BLaER1 treated with 17β-estradiol and CSF1 and Interleukin-3, amounts not matched to agents 10 nM and 100 nM (cell line): ENCODE data around the gene LYRM2.
"Not testable (repeated sequence)": the region's sequence is repeated elsewhere in the genome, so short reads cannot be mapped to it uniquely, and the experiment has no call there.

Source experiments
- H3K27ac ChIP-seq, 11 experiments: shearing (Covaris generic); formaldehyde crosslinking; 2 replicates each; pipeline ENCODE4 v1.8.1; 2022
- H3K27me3 ChIP-seq, 11 experiments: shearing (Covaris generic); formaldehyde crosslinking; 2 replicates each; pipeline ENCODE4 v1.8.1; 2022
- H3K36me3 ChIP-seq, 11 experiments: shearing (Covaris generic); formaldehyde crosslinking; 2 replicates each; pipeline ENCODE4 v1.8.1; 2022
- H3K4me1 ChIP-seq, 10 experiments: shearing (Covaris generic); formaldehyde crosslinking; 2 replicates each; pipeline ENCODE4 v1.8.1; 2022
- H3K4me2 ChIP-seq, 11 experiments: shearing (Covaris generic); formaldehyde crosslinking; 2 replicates each; pipeline ENCODE4 v1.8.1; 2022
- H3K4me3 ChIP-seq, 10 experiments: shearing (Covaris generic); formaldehyde crosslinking; 2 replicates each; pipeline ENCODE4 v1.8.1; 2022
- H3K9ac ChIP-seq, 11 experiments: shearing (Covaris generic); formaldehyde crosslinking; 2 replicates each; pipeline ENCODE4 v1.8.1; 2022
- H3K9me3 ChIP-seq, 11 experiments: shearing (Covaris generic); formaldehyde crosslinking; replicated peaks in 1 of 11; 2 replicates each; pipeline ENCODE4 v1.8.1; 2022
- H4K20me1 ChIP-seq, 11 experiments: shearing (Covaris generic); formaldehyde crosslinking; 2 replicates each; pipeline ENCODE4 v1.8.1; 2022
- Cebpa-rat ChIP-seq, 11 experiments: shearing (Covaris generic); IDR thresholded peaks; 2 replicates each; pipeline ENCODE4 v1.8.1; 2022

The LYRM2 gene

DNA sequence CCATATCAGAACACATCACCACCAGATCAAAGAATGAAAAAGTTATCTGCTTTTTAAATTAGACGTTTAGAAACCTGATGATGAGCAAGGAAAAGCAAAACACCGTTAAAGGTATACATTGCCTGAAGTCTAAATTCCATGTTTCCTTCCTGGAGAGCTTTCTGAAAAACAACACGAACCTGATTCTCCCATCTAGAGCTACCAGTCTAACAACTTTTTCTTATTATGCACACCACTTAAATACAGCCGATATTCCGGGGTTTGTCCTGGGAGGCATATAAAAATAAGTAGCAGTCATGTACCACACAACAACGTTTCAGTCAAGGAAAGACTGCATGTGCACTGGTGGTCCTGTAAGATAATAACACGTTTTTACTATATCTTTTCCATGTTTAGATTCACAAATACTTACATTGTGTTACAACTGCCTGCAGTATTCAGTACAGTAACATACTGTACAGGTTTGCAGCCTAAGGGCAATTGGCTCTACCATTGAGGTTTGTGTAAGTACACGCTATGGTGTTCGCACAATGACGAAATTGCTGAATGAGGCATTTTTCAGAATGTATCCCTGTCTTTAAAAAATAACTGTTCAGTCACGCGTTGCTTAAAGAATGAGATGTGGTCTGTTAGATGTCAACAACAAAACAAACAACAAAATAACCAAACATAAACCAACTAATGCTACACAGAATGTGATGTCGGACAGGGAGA is 19.1 kb upstream of the LYRM2 start:
- peaks cover 35 to 96% (median 82%) of the 10 kb centered on the region in 11 experiments; a peak in 21 of 22 replicates for H3K36me3 ChIP-seq
- no peak overlapping the region for H3K27ac ChIP-seq
- no peaks in the 10 kb centered on the region for H3K27me3 ChIP-seq
- TF ChIP-seq Cebpa-rat (IDR thresholded peaks at IDR 0.05), result no peak
- H3K9me3 ChIP-seq, result no peaks in the 10 kb centered on the region
- no peak overlapping the region for H3K4me2 ChIP-seq
- no peaks in the 10 kb centered on the region for H3K4me1 ChIP-seq
- H3K9ac ChIP-seq, result no peak overlapping the region
- H4K20me1 ChIP-seq, result no peaks in the 10 kb centered on the region
- no peak overlapping the region for H3K4me3 ChIP-seq

- no peaks in the 10 kb centered on the region for H3K4me1 ChIP-seq
- no peaks in the 10 kb centered on the region for H3K9me3 ChIP-seq
- no peak overlapping the region for H3K27ac ChIP-seq
- no peak overlapping the region for H3K9ac ChIP-seq
- no peak for TF ChIP-seq Cebpa-rat (IDR thresholded peaks at IDR 0.05)
- H3K4me3 ChIP-seq, result no peak overlapping the region
- no peaks in the 10 kb centered on the region for H3K27me3 ChIP-seq
- H3K4me2 ChIP-seq, result no peak overlapping the region
- H3K36me3 ChIP-seq, result peaks cover 25 to 96% (median 84%) of the 10 kb centered on the region in 11 experiments
- H4K20me1 ChIP-seq, result no peaks in the 10 kb centered on the region
These were observed 16.6 kb upstream of the LYRM2 start for GRCh38 chr6:89655122-89655521.

DNA sequence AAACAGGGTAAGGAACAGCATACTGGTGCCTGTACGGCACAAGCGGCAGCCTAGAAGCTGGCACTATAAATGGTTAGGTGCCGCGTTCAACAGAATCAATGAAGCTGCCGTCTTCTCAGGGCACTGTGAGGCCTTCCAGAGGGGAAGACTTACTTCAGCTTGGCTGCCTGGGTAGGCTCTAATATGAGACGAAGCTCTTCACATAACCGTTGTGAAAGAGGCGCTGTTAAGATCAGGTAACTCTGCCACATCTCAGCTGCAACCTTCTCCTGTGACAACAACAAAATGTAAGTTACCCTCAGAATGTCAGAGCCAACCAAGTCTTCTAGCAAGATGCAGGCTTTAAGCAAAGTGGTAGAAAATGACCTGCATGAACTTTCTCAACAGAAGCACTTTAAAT is 12.0 kb upstream of the LYRM2 start:
- Histone ChIP-seq H3K9ac (no peak overlapping the region), H3K4me2 (no peak overlapping the region), H3K36me3 (peaks cover 33 to 100% (median 78%) of the 10 kb centered on the region in 11 experiments), H3K9me3 (no peaks in the 10 kb centered on the region), H3K4me1 (no peaks in the 10 kb centered on the region), H3K27me3 (no peaks in the 10 kb centered on the region), H3K27ac (no peak overlapping the region), H3K4me3 (no peak overlapping the region), H4K20me1 (no peaks in the 10 kb centered on the region)
- no peak for TF ChIP-seq Cebpa-rat (IDR thresholded peaks at IDR 0.05)

- Histone ChIP-seq H3K4me3 (no peak overlapping the region), H3K36me3 (peaks cover 32 to 100% (median 81%) of the 10 kb centered on the region in 11 experiments), H3K4me2 (no peak overlapping the region), H3K9me3 (no peaks in the 10 kb centered on the region), H3K4me1 (no peaks in the 10 kb centered on the region), H3K27me3 (no peaks in the 10 kb centered on the region), H3K9ac (no peak overlapping the region), H4K20me1 (no peaks in the 10 kb centered on the region), H3K27ac (no peak overlapping the region)
- TF ChIP-seq Cebpa-rat (IDR thresholded peaks at IDR 0.05), result no peak
These were observed 11.1 kb upstream of the LYRM2 start for GRCh38 chr6:89649682-89650081.

GRCh38 chr6:89644864-89645263 is 6.3 kb upstream of the LYRM2 start:
- no peak overlapping the region for H3K9ac ChIP-seq
- H3K36me3 ChIP-seq, result peaks cover 25 to 72% (median 64%) of the 10 kb centered on the region in 11 experiments
- no peak overlapping the region for H3K27ac ChIP-seq
- no peaks in the 10 kb centered on the region for H4K20me1 ChIP-seq
- H3K4me3 ChIP-seq, result no peak overlapping the region
- no peaks in the 10 kb centered on the region for H3K9me3 ChIP-seq
- TF ChIP-seq Cebpa-rat (IDR thresholded peaks at IDR 0.05), result no peak
- H3K4me1 ChIP-seq, result no peaks in the 10 kb centered on the region
- H3K4me2 ChIP-seq, result no peak overlapping the region
- H3K27me3 ChIP-seq, result no peaks in the 10 kb centered on the region

DNA sequence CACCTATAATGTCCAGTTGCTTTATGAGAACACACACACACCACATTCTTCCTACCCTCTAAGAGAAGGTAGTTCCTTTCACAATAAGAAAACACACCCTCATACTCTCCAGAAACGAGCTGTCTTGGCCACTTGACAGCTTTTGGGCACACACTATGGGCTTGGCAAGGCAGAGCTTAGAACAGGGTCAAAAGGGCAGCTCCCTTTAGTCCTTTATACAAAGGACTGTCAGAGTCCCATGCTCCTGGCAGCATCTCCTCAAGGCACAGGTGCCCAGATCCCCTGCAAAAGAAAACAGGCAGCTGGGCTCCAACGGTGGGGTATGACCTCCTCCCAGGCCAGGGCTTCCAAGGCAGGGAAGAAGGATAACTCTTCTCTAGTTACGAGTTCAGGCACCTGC is 4.9 kb upstream of the LYRM2 start:
- Histone ChIP-seq H4K20me1 (no peaks in the 10 kb centered on the region), H3K36me3 (peaks cover 23 to 62% (median 52%) of the 10 kb centered on the region in 11 experiments), H3K4me3 (no peak overlapping the region), H3K9ac (no peak overlapping the region), H3K9me3 (no peaks in the 10 kb centered on the region), H3K27ac (no peak overlapping the region), H3K4me2 (no peak overlapping the region), H3K27me3 (no peaks in the 10 kb centered on the region), H3K4me1 (peaks cover 5 to 9% (median 8%) of the 10 kb centered on the region in 10 experiments; a peak in 13 of 20 replicates)
- TF ChIP-seq Cebpa-rat (IDR thresholded peaks at IDR 0.05), result no peak

DNA sequence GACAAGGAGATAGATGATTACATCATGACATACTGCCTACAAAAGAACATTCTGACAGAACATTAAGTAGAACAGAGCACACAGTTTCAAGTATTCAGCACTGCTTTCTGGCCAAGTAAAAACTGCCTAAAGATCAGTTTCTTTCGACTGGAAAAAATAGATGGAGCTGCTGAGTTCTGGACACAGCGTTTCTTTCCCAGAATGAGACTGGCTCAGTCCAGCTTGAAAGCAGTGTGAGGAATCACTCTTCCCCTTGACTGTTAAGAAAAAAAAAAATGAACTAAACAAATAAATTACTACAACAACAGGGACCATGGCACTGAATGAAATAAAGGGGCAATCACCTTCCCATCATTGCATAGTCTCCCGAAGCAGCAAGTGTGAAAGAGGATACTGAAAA is 4.4 kb upstream of the LYRM2 start:
- Histone ChIP-seq H3K27me3 (no peaks in the 10 kb centered on the region), H4K20me1 (no peaks in the 10 kb centered on the region), H3K4me2 (no peak overlapping the region), H3K4me3 (no peak overlapping the region), H3K9ac (no peak overlapping the region), H3K4me1 (peaks cover 6 to 9% (median 8%) of the 10 kb centered on the region in 10 experiments; a peak in 14 of 20 replicates), H3K9me3 (no peaks in the 10 kb centered on the region), H3K36me3 (peaks cover 22 to 57% (median 47%) of the 10 kb centered on the region in 11 experiments), H3K27ac (no peak overlapping the region)
- TF ChIP-seq Cebpa-rat (IDR thresholded peaks at IDR 0.05), result no peak

DNA sequence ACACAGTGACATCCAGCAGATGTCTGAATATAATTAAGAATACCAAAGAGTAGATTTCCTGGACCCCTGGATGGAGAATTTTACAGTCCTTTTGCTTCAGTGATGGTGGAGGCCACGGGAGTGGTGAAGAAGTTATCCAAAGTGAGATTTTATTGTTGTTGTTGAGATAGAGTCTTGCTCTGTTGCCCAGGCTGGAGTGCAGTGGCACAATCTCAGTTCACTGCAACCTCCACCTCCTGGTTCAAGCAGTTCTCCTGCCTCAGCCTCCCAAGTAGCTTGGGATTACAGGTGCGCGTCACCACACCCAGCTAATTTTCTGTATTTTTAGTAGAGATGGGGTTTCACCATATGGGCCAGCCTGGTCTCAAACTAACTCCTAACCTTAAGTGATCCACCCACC is 3.0 kb upstream of the LYRM2 start:
- not testable (repeated sequence) for H3K27ac ChIP-seq

DNA sequence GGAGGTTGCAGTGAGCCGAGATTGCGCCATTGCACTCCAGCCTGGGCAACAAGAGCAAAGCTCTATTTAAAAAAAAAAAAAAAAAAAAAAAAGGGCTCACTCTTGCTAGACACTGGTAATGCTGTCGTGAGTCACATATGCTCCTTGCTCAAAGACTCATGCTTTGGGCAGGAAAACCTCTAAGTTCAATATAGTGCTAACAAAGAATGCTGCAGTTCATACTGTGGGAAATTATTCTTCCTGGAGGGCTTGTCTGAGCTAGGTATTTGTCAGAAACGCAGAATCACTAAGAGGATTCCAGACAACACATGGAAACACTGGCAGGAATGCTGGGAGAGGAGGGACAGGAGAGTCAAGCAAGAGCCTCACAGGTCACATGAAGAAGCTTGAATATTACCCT is 2.3 kb upstream of the LYRM2 start:
- Histone ChIP-seq H3K4me2 (no peak overlapping the region), H3K27me3 (no peaks in the 10 kb centered on the region), H4K20me1 (no peaks in the 10 kb centered on the region), H3K36me3 (peaks cover 5 to 46% (median 35%) of the 10 kb centered on the region in 11 experiments; a peak in 21 of 22 replicates), H3K9ac (no peak overlapping the region), H3K9me3 (no peaks in the 10 kb centered on the region), H3K27ac (no peak overlapping the region), H3K4me3 (no peak overlapping the region), H3K4me1 (peaks cover 7 to 14% (median 12%) of the 10 kb centered on the region in 10 experiments; a peak in 15 of 20 replicates)
- no peak for TF ChIP-seq Cebpa-rat (IDR thresholded peaks at IDR 0.05)

More for the DNA sequence above, 3.0 kb upstream of the LYRM2 start:
- not testable (repeated sequence) for H3K4me2 ChIP-seq, H3K27me3 ChIP-seq, H3K9ac ChIP-seq, H4K20me1 ChIP-seq, H3K9me3 ChIP-seq, H3K4me3 ChIP-seq
- Histone ChIP-seq H3K4me1 (peaks cover 7 to 14% (median 12%) of the 10 kb centered on the region in 10 experiments; a peak in 15 of 20 replicates), H3K36me3 (peaks cover 10 to 46% (median 38%) of the 10 kb centered on the region in 11 experiments; a peak in 21 of 22 replicates)

DNA sequence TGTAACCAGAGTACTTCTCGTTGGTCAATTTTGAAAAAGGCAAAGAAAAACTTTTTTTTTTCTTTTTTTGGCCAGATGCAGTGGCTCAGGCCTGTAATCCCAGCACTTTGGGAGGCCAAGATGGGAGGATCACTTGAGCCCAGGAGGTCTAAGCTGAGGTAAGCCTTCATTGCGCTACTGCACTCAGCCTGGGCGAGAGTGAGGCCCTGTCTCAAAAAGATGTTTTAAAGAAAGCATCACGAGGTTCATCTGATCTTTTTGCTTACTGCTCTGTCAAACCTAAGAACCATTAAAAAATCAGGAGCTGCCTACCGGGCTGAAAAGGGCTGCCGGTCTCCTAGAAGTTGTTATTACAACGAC is 607 bp downstream of the LYRM2 start:
- no peak for TF ChIP-seq Cebpa-rat (IDR thresholded peaks at IDR 0.05)
- Histone ChIP-seq H3K27ac (peak overlapping the region; percentile 83 to 92 (median 87)), H4K20me1 (no peaks in the 10 kb centered on the region), H3K27me3 (no peaks in the 10 kb centered on the region), H3K4me2 (peak overlapping the region; percentile 76 to 88 (median 81)), H3K36me3 (peaks cover 0 to 23% (median 10%) of the 10 kb centered on the region in 11 experiments; a peak in 15 of 22 replicates), H3K9me3 (no peaks in the 10 kb centered on the region), H3K9ac (peak overlapping the region; percentile 81 to 89 (median 86)), H3K4me3 (peak overlapping the region; percentile 53 to 75 (median 66)), H3K4me1 (peaks cover 7 to 14% (median 12%) of the 10 kb centered on the region in 10 experiments; a peak in 15 of 20 replicates)

GRCh38 chr6:89636412-89636811 is 2.1 kb downstream of the LYRM2 start:
- not testable (repeated sequence) for H3K9ac ChIP-seq, H4K20me1 ChIP-seq, H3K27ac ChIP-seq, H3K4me3 ChIP-seq, H3K4me2 ChIP-seq, H3K27me3 ChIP-seq, H3K9me3 ChIP-seq
- Histone ChIP-seq H3K36me3 (peaks cover 0 to 17% (median 9%) of the 10 kb centered on the region in 11 experiments; a peak in 11 of 22 replicates), H3K4me1 (peaks cover 7 to 14% (median 12%) of the 10 kb centered on the region in 10 experiments; a peak in 15 of 20 replicates)
